NCI-H2029 treated with DMSO at 0.1 percent for 48 hours (cell line): Measurements from ENCODE around the gene CFAP20DC.

Experiments used
- DNase-seq: peaks from one replicate; lab custom pipeline; 2025; lab: John Stamatoyannopoulos, UW

CFAP20DC gene

GRCh38 chr3:58693940-58694850 lies 355.6 kb downstream of the CFAP20DC start:
- DNase-seq: no peak

- no peak for DNase-seq
Observed at GRCh38 chr3:58692484-58692883, 357.3 kb downstream of the CFAP20DC start.
